DMS 273 (cell line): ENCODE results near the gene C19orf38.
"Not testable (repeated sequence)": the region's sequence is repeated elsewhere in the genome, so short reads cannot be mapped to it uniquely, and the experiment has no call there.

ENCODE experiments used
- DNase-seq: peaks from one replicate; lab custom pipeline; 2025; ENCODE audit not compliant: unreplicated experiment; lab: John Stamatoyannopoulos, UW

Gene C19orf38

DNA sequence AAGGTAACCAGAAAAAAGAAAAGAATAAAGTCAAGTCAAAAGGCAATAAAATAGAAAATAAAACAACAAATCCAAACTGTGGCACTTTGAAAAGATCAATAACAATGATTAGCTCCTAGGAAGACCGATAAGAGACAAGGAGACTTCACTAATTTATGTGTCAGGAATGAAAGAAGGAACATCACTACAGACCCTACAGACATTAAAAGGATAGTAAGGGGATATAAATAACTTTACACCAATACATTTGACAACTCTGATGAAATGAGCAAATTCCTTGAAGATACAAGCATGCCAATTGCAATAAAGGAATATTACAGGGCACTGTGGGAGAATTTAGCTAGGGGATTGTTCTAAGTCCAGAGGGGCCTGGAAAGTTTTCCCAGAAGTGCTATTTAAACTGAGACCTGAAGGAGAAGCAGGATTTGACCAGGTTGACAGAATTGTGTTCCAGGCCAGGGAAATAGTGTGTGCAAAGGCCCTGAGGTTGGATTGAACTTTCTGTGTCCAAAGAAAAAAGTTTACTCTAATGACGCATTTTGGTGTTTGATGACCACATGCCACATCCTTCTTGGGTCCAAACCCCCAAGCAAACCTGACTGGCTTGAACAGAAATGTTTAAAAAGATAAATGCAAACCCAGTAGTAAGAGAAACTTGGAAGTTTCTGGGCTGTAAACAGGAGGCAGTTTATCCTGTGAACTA is 1.6 kb upstream of the C19orf38 start:
- no peak for DNase-seq

GRCh38 chr19:10850631-10851030 is 2.4 kb downstream of the C19orf38 start:
- no peak for DNase-seq

GRCh38 chr19:10852098-10852800 is 4.0 kb downstream of the C19orf38 start:
- peak; percentile 39 for DNase-seq

DNA sequence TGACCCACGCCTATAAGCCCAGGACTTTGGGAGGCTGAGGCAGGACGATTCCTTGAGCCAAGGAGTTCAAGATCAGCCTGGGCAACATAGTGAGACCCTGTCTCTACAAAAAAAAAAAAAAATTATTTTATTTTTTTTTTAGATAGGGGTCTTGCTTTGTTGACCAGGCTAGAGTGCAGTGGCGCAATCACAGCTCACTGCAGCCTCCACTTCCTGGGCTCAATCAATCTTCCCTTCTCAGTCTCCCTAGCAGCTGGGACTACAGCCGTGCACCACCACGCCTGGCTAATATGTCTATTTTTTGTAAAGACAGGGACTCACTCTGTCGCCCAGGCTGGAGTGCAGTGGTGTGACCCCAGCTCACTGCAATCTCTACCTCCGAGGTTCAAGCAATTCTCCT is 4.7 kb downstream of the C19orf38 start:
- DNase-seq: no peak

- DNase-seq: no peak
These were observed 6.3 kb downstream of the C19orf38 start for GRCh38 chr19:10854350-10855089.

- peak; percentile 70 for DNase-seq
These were observed 7.8 kb downstream of the C19orf38 start for GRCh38 chr19:10855879-10856522.

- not testable (repeated sequence) for DNase-seq
These were observed 8.7 kb downstream of the C19orf38 start for GRCh38 chr19:10856899-10857298.

- DNase-seq: peak; percentile 70
These were observed 10.1 kb downstream of the C19orf38 start for GRCh38 chr19:10858204-10858828.

GRCh38 chr19:10861103-10861651 is 13.0 kb downstream of the C19orf38 start:
- DNase-seq: peak; percentile 68

- DNase-seq: no peak
These were observed 14.4 kb downstream of the C19orf38 start for GRCh38 chr19:10862561-10863106.

DNA sequence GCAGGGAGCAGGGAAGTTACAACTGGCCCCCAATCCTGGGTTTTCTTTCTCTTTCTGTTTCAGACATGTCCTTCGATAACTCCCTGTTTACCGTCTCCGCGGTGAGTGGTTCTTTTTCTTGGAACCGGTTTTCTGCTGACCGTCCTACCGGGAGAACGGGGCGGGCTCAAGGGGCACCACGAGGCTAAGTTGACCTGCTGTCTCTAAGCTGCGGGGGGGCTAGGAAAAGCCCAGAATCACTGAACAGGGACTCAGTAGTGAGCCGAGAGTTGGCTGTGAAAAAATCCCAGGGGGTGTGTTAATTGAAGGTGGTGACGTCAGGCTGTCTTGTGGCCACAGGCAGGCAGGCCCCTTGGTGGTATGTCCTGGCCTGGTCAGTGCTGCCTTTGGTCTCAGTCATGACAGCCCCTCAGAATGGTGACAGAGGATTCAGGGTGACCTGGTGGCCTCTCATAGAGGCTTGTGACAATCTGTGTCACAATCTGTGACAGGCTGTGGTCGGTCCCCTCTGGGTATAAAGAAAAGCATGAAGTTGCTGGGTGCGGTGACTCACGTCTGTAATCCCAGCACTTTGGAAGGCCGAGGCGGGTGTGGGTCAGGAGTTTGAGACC is 15.0 kb downstream of the C19orf38 start:
- DNase-seq: peak; percentile 30

DNA sequence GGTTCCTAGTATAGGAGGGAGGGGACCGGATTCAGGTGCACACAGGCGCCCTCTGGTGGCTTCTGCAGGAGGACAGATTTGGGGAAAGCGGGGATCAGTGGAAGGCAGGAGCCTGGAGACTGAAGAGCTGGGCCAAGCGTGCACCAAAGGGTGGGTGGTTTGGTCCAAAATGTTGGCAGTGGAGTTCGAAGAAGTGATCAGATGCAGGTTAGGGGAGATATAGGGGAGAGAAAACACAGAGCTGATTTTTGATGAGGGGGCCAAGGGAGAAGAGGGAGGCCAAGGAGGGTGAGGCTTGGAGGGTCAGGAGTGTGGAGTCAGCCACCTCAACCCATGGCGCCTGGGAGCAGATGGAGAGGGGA is 16.3 kb downstream of the C19orf38 start:
- DNase-seq: peak; percentile 92

GRCh38 chr19:10866495-10866894 is 18.3 kb downstream of the C19orf38 start:
- no peak for DNase-seq

GRCh38 chr19:10868872-10869547 is 20.8 kb downstream of the C19orf38 start:
- no peak for DNase-seq

- DNase-seq: not testable (repeated sequence)
These were observed 21.7 kb downstream of the C19orf38 start for GRCh38 chr19:10869872-10870311.

DNA sequence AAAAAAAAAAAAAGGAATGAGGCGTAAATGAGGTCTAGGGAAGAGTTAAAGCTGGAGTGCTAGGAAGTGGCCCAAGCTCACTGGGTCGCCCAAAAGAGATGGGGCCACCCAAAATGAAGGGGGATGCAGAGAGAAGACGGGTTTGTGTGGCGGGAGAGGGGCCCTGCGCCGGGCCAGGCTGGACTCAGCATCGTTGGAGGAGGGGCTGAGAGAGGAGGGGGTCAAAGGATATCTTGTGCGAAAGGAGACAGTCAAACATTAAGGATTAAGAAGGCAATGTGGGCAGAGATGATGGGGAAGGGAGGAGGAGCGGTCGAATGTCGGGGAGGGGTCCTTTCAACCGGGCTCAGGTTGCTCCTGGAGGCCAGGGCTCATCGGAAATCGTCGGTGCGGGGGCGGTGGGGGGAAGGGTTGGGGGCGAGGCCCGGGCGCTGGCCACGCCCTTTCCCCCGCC is 22.3 kb downstream of the C19orf38 start:
- DNase-seq: no peak

GRCh38 chr19:10870955-10871603 is 22.9 kb downstream of the C19orf38 start, which contains the start of gene CARM1:
CARM1 (plus strand) TSS chr19:10871553; CDS start chr19:10871703, 150 bp downstream.
- peak; percentile 100 for DNase-seq

- DNase-seq: peak; percentile 74
These were observed 23.7 kb downstream of the C19orf38 start for GRCh38 chr19:10871711-10872545.
